Gastrocnemius medialis (tissue), 4 donors: ENCODE data around the gene SGMS1.

Experiments
- POLR2A ChIP-seq, 2 donors: fragments of 450-650 bp; IDR thresholded peaks; one replicate each; pipeline ENCODE4 v1.6.1; 2017; ENCODE audit warnings: antibody characterized with exemption in 2 of 2, mild to moderate bottlenecking in 2 of 2, moderate library complexity in 2 of 2
- TF ChIP-seq, protein P1 (sequence below), 5 experiments: fragments of 450-650 bp in 3 of 5; fragments of 200-600 bp in 2 of 5; sonication (generic) in 2 of 5; IDR thresholded peaks in 4 of 5; conservative IDR thresholded peaks in 1 of 5; 1 replicate in 4 of 5; 2 replicates in 1 of 5; pipeline ENCODE4 v1.5.1; 2016 to 2019; ENCODE audit warnings: antibody characterized with exemption in 5 of 5, mild to moderate bottlenecking in 3 of 5, moderate library complexity in 3 of 5

- TF ChIP-seq, protein P1, sequence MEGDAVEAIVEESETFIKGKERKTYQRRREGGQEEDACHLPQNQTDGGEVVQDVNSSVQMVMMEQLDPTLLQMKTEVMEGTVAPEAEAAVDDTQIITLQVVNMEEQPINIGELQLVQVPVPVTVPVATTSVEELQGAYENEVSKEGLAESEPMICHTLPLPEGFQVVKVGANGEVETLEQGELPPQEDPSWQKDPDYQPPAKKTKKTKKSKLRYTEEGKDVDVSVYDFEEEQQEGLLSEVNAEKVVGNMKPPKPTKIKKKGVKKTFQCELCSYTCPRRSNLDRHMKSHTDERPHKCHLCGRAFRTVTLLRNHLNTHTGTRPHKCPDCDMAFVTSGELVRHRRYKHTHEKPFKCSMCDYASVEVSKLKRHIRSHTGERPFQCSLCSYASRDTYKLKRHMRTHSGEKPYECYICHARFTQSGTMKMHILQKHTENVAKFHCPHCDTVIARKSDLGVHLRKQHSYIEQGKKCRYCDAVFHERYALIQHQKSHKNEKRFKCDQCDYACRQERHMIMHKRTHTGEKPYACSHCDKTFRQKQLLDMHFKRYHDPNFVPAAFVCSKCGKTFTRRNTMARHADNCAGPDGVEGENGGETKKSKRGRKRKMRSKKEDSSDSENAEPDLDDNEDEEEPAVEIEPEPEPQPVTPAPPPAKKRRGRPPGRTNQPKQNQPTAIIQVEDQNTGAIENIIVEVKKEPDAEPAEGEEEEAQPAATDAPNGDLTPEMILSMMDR (IDR thresholded peaks at IDR 0.05 in 4 of 5, conservative IDR thresholded peaks at IDR 0.05 in 1 of 5) = no peak
- no peak for TF ChIP-seq POLR2A (IDR thresholded peaks at IDR 0.05)
Measured at GRCh38 chr10:50558371-50558770, 65.4 kb downstream of the SGMS1 start.
